Caco-2 (cell line): ENCODE data around the gene LAPTM5. TPM values are rescaled to one million over a fixed set of nuclear protein-coding genes. Genes with fewer than 3 reads are reported as not detected.

ENCODE experiments used
- BruUV-seq: library from RNA; stranded (reverse); fragments of 400-500 nt; replicated peaks from 2 replicates; lab custom pipeline; 2021; lab: Mats Ljungman, UMichigan
- CTCF ChIA-PET: fragments of 300-600 bp; sonication (Branson Sonifier 250); formaldehyde crosslinking; loops from one replicate; lab custom pipeline; 2022; ENCODE audit warnings: antibody characterized with exemption; lab: Charles Lee
- POLR2A ChIA-PET: fragments of 300-600 bp; sonication (Branson Sonifier 250); formaldehyde crosslinking; loops from one replicate; lab custom pipeline; 2022; ENCODE audit warnings: antibody characterized with exemption; lab: Charles Lee
- DNase-seq, 2 experiments: peaks; one replicate each; pipeline versions ENCODE4 v3.0.0 to v3.0.0-alpha.2; 2020 to 2022
- H3K27me3 ChIP-seq: replicated peaks from 2 replicates; pipeline ENCODE4 v1.6.0; 2011; ENCODE audit warnings: low read length; ENCODE audit not compliant: control insufficient read depth, insufficient read depth
- H3K36me3 ChIP-seq: 2 replicates; pipeline ENCODE4 v1.5.1; 2011; ENCODE audit warnings: low read length; ENCODE audit not compliant: control insufficient read depth, insufficient read depth
- H3K4me1 ChIP-seq: fragments of 250-450 bp; sonication (Bioruptor Pico); 2 replicates; pipeline ENCODE4 v1.5.1; 2020; ENCODE audit warnings: mild to moderate bottlenecking
- H3K4me3 ChIP-seq: 2 replicates; pipeline ENCODE4 v1.5.1; 2011; ENCODE audit warnings: low read depth, mild to moderate bottlenecking, control low read depth, low read length
- H3K9me3 ChIP-seq: fragments of 250-450 bp; sonication (Bioruptor Pico); 2 replicates; pipeline ENCODE4 v1.5.1; 2020; ENCODE audit warnings: mild to moderate bottlenecking, moderate library complexity
- H3K27ac Mint-ChIP-seq: one replicate; pipeline ENCODE4 v1.8.0; 2022; ENCODE audit warnings: mixed read lengths; ENCODE audit not compliant: unreplicated experiment
- H3K27me3 Mint-ChIP-seq: one replicate; pipeline ENCODE4 v1.8.0; 2022; ENCODE audit warnings: mixed read lengths; ENCODE audit not compliant: insufficient read depth, unreplicated experiment
- H3K36me3 Mint-ChIP-seq: one replicate; pipeline ENCODE4 v1.8.0; 2022; ENCODE audit warnings: mild to moderate bottlenecking, mixed read lengths; ENCODE audit not compliant: insufficient read depth, unreplicated experiment
- H3K4me1 Mint-ChIP-seq: one replicate; pipeline ENCODE4 v1.8.0; 2022; ENCODE audit warnings: low read depth, mixed read lengths; ENCODE audit not compliant: unreplicated experiment
- H3K4me3 Mint-ChIP-seq: one replicate; pipeline ENCODE4 v1.8.0; 2022; ENCODE audit warnings: mild to moderate bottlenecking, moderate library complexity, mixed read lengths; ENCODE audit not compliant: unreplicated experiment
- H3K9me3 Mint-ChIP-seq: one replicate; pipeline ENCODE4 v1.8.0; 2022; ENCODE audit warnings: mixed read lengths; ENCODE audit not compliant: unreplicated experiment
- CTCF ChIP-seq, 2 experiments: fragments of 200-600 bp in 1 of 2; IDR thresholded peaks; 1 replicate in 1 of 2; 2 replicates in 1 of 2; pipeline versions ENCODE4 v1.5.1 to v1.8.0; 2011 to 2022; ENCODE audit warnings: antibody characterized with exemption in 1 of 2, control low read depth in 1 of 2, inconsistent platforms in 1 of 2, low read depth in 1 of 2, low read length in 1 of 2, mild to moderate bottlenecking in 1 of 2, moderate library complexity in 1 of 2; ENCODE audit not compliant: insufficient read depth in 1 of 2, severe bottlenecking in 1 of 2, unreplicated experiment in 1 of 2
- intact Hi-C: fragments of 100-400 bp; cut with micrococcal nuclease; formaldehyde crosslinking; loops from one replicate; pipeline ENCODE4 v1.10.0; 2022; ENCODE audit not compliant: unreplicated experiment
- total RNA-seq: library from RNA; stranded (reverse); gene quantifications from 2 replicates; pipeline ENCODE4 v1.2.3, GENCODE V29; 2022

Gene LAPTM5
- total RNA-seq, 1 experiment from 2014 or later: not detected

DNA sequence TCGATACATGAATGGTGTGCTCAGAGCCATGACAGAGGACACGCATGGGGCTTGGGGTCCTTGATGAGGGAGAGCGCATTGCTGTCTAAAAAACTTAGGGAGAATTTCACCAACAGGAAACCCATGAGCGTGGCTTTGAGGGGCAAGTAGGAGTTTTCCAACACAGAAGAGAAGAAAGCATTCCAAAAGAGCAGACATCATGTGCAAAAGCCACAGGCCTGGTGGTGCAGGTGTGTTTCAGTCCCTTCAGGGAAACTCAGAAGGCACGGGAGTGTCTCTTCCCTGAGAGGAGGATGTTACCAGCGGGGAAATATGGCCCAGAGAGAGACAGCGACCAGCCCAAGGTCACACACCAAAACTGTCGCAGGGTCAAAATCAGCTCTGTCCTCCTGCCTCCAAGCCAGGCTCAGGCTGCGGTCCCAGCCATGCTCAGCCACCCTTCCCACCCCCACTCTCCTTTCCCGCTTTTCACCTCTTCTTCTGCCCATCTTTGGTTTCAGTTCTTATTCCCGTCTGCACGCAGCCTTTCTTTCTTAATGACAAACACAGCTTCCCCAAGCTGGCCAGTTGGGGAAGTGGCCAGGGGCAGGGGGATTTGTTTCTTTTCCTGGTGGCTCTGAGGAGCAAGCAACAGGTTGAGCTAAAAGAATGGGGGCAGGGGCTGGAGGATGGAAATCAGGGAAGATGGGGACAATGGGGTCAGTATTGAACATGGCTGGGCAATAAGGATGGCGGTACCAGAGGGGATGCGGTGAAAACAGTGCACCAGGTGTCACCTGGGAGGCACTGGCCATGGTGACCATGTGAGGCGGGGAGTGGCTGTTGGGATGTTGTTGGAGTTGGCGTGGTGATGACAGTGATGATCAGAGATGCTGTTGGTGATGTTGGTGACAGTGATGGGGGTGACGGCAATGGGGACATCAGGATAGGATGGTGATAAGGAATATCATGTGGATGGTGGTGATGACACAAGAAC is 10.3 kb downstream of the LAPTM5 start:
- peaks cover 17% of the 10 kb centered on the region for H3K4me1 Mint-ChIP-seq
- intact Hi-C loops: no loop called here
- Histone ChIP-seq H3K9me3 (no peaks in the 10 kb centered on the region), H3K27me3 (no peaks in the 10 kb centered on the region), H3K4me3 (no peak overlapping the region), H3K36me3 (no peaks in the 10 kb centered on the region), H3K4me1 (peaks cover 17% of the 10 kb centered on the region)
- no peak overlapping the region for H3K4me3 Mint-ChIP-seq
- ChIA-PET CTCF (no interaction called here), POLR2A (no interaction called here)
- no TSS peak for BruUV-seq
- no peaks in the 10 kb centered on the region for H3K36me3 Mint-ChIP-seq
- TF ChIP-seq CTCF (IDR thresholded peaks at IDR 0.05; ENCODE audit: insufficient read depth in 1 of 2, low read depth in 1 of 2, low read length in 1 of 2, severe bottlenecking in 1 of 2, unreplicated experiment in 1 of 2): no peak
- H3K27me3 Mint-ChIP-seq: no peaks in the 10 kb centered on the region
- DNase-seq: no peak
- H3K9me3 Mint-ChIP-seq: no peaks in the 10 kb centered on the region
- peak overlapping the region; percentile 31 for H3K27ac Mint-ChIP-seq

GRCh38 chr1:30746212-30747032 is 11.2 kb downstream of the LAPTM5 start:
- H3K4me3 Mint-ChIP-seq: no peak overlapping the region
- no peak for TF ChIP-seq CTCF (IDR thresholded peaks at IDR 0.05; ENCODE audit: insufficient read depth in 1 of 2, low read depth in 1 of 2, low read length in 1 of 2, severe bottlenecking in 1 of 2, unreplicated experiment in 1 of 2)
- ChIA-PET POLR2A (no interaction called here), CTCF (no interaction called here)
- no peaks in the 10 kb centered on the region for H3K9me3 Mint-ChIP-seq
- no peaks in the 10 kb centered on the region for H3K27me3 Mint-ChIP-seq
- Histone ChIP-seq H3K36me3 (no peaks in the 10 kb centered on the region), H3K9me3 (no peaks in the 10 kb centered on the region), H3K4me3 (no peak overlapping the region), H3K4me1 (peaks cover 17% of the 10 kb centered on the region), H3K27me3 (no peaks in the 10 kb centered on the region)
- no TSS peak for BruUV-seq
- no peak for DNase-seq
- peak overlapping the region; percentile 31 for H3K27ac Mint-ChIP-seq
- peaks cover 17% of the 10 kb centered on the region for H3K4me1 Mint-ChIP-seq
- intact Hi-C loops: no loop called here
- no peaks in the 10 kb centered on the region for H3K36me3 Mint-ChIP-seq

DNA sequence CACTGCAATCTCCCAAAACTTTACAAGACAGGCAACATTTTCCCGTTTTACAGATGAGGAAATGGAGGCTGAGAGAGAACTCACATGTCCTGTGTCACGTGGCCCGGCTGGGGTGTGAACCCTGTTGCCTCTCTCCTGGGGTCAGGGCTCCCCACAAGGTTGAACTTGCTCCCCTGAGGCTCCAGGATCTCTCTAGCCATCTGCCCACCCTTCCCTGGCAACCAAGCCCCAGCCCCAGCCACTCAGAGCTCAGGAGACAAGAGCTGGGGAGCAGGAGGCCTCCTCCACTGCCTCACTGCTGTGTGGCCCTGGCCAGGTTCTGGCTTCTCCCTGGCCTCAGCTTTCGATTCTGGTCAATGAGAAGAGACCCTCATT is 11.8 kb downstream of the LAPTM5 start:
- no peak for TF ChIP-seq CTCF (IDR thresholded peaks at IDR 0.05; ENCODE audit: insufficient read depth in 1 of 2, low read depth in 1 of 2, low read length in 1 of 2, severe bottlenecking in 1 of 2, unreplicated experiment in 1 of 2)
- Mint-ChIP-seq H3K36me3 (no peaks in the 10 kb centered on the region), H3K27me3 (no peaks in the 10 kb centered on the region), H3K9me3 (no peaks in the 10 kb centered on the region), H3K4me1 (peaks cover 17% of the 10 kb centered on the region), H3K27ac (peak overlapping the region; percentile 31), H3K4me3 (no peak overlapping the region)
- Histone ChIP-seq H3K9me3 (no peaks in the 10 kb centered on the region), H3K27me3 (no peaks in the 10 kb centered on the region), H3K4me1 (peaks cover 17% of the 10 kb centered on the region), H3K4me3 (no peak overlapping the region), H3K36me3 (no peaks in the 10 kb centered on the region)
- intact Hi-C loops: no loop called here
- no peak for DNase-seq
- ChIA-PET CTCF (no interaction called here), POLR2A (no interaction called here)
- no TSS peak for BruUV-seq
